GM19467 (cell line): ENCODE data around the gene ARFGAP1.

Experiments
- ATAC-seq: cut with Tn5 transposase; IDR thresholded peaks from one replicate; pipeline ENCODE4 v1.9.1; 2021; ENCODE audit warnings: mild to moderate bottlenecking, moderate library complexity; ENCODE audit not compliant: unreplicated experiment

The ARFGAP1 gene

DNA sequence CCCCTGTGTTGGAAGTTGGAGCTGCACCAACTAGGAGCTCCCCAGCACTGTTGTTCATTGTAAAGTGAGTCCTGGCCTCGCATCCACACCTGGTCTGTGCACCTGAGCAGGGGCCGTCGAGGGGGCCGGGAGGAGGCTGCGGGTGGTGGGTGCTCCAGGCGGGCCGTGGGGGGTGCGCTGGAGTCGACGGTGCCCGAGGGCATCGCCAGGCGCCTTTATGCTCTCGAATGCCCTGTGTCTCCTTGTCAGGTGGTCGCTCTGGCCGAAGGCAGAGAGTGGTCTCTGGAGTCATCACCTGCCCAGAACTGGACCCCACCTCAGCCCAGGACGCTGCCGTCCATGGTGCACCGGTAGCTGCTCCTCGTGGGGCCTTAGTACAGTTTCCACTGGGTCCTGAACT, 4.3 kb downstream of the ARFGAP1 start:
- no peak for ATAC-seq

DNA sequence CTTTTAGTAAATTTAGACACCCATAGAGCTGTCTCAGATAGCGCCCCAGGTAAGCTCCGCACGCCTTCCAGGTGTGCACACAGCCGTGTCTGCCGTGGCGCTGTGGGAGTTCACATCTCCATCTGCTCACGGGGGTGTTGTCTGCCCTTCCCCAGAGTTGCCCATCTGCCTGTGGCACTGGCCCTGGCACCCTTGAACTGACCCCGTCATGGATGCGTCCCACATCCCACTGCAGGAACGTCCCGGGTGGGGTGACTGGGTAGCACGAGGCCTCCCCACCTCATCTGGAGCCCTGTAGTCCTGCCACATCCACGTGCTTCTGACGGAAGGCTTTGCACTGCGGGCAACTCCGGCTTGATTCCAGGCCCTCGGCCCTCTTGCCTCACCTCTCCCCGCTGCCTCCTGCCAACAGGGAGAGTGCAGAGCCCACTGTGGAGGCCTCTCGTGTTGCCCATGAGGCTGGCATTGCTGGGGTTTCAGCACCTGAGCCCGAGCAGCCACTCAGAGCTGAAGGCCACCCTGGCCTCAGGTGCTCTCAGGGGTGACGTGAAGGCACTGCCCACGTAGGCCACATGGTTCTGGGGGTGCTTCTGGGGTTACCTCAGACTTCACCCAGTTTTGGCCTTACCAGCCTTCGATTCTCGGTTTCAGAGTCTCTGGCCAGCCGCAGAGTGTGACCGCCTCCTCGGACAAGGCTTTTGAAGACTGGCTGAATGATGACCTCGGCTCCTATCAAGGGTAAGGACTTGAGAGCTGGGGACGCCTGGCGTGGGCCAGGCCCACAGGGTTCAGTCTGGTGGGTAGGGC, 5.1 kb downstream of the ARFGAP1 start:
- no peak for ATAC-seq

DNA sequence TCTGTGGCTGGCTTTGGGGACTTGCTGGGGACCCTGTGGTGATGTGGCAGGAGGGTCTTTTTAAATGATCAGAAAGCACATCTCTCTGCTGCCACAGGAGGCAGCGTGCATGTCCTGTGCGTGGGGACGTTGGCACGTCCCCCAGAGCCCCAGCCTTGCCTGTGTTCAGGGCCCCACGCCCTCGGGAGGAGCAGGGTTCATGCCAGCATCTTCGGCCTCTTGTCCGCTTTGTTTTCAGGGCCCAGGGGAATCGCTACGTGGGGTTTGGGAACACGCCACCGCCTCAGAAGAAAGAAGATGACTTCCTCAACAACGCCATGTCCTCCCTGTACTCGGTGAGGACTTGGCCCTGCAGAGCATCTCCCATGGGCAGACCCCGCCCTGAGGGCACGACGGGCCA, 6.0 kb downstream of the ARFGAP1 start:
- no peak for ATAC-seq

DNA sequence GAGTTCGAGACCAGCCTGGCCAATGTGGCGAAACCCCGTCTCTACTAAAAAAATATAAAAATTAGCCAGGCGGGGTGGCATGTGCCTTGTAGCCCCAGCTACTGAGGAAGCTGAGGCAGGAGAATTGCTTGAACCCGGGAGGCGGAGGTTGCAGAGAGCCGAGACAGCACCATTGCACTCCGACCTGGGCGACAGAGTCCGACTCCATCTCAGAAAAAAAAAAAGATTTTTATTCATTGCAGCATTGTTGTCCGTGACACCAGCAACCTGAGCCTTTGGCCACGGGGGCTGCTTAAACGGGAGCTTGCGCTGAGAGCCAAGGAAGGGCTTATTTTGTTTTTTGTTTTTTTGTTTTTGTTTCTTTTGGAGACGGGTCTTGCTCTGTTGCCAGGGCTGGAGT, 7.3 kb downstream of the ARFGAP1 start:
- no peak for ATAC-seq

DNA sequence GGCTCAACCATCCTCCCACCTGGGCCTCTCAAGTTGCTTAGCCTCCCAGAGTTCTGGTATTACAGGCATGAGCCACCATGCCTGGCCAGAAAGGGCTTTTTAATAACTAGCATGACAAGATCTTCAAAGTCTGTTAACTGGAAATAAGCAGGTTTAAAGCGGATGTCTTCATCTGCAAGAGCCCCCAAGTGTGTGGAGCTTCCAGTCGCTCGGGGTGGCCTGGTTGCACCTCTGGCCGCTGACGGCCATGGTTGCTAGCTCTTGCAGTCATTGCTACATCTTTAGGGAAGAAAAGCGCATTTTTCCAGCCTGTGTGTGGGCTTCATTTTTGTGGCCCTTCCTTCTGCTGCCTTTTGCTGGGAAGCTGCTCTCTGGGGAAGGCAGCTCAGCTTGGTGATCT, 7.8 kb downstream of the ARFGAP1 start:
- no peak for ATAC-seq

DNA sequence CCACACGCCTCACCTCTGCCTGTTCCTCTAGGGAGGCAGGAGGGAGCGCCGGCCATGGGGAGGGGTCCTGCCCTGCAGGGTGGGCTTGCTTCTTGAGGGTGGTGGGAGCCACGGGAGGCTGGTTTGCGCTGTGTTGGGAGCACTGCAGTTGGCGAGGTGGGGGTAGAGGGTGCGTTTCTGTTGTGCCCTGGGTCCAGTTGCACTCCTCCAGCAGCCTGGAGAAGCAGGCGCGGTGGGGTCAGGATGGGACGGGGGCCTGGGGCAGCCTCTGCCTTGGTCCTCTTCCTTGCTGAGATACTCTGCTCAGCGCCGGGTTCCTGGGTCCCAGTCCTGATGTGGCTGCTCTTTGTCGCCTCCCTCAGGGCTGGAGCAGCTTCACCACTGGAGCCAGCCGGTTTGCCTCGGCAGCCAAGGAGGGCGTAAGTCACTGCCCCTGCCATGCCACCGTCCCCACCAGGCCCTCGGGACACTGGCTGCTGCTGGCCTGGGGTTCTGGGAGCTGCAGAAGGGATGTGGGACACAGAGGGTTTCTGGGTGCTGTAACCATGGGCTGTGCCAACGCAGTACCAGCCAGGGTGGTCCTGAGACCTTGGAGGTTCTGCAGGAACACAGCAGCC, 8.4 kb downstream of the ARFGAP1 start:
- ATAC-seq: no peak

DNA sequence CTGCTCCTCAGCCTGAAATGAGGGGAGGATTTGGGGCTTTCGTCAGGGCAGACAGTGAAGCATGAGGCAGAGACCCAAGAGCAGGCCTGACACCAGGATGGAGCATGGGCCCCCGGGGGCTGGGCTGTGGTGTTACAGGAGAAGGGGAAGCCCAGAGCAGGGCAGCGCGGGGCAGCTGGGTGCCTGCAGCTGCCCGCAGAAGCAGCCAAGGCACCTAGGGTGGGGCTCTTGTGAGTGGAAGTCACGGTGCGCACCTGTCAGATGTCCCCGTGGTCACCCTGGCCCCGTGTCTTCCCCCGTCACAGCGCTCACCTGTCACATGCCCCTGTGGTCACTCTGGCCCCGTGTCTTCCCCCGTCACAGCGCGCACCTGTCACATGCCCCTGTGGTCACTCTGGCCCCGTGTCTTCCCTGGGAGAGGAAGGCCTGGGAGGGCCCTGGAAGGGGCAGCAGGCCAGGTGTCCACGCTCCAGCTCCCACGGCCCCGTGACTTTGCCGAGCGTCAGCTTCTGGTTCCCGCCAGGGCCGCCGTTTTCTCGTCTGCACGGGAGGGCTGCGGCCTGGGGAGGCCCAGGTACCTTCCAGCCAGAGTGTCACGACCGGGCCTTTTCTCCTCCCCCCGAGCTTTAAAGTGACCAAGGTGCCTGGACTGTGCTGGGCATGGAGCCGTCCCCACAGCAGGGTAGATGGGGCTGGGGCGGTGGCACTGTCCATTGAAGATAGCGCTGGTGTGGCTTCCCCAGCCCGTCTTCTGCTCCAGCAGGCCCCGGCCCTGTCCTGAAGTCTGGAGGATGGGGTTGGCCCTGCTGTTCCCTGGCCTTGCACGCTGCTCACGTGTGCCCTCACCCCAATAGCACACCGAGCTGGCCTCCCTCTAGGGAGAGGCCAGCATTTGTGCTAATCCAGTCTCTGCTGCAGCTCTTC, 9.4 kb downstream of the ARFGAP1 start:
- no peak for ATAC-seq

DNA sequence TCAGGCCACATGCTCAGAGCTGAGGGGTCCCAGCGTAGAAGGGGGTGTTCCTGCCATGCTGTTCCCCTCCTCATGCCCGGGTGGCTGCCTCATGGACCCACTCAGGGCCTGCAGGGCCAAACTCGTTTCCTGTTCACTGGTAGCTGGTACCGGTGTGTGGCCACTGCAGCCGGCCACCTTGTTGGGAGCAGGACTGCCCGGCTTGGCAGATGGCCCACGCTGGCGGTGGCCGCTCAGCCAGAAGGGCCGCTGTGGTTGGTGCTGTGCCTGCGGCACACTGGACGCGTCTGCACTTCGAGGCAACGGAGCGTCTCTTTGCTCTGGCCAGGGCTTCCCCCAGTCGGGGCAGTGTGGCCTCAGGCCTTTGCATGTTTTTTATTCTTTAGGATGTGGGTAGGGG, 10.3 kb downstream of the ARFGAP1 start:
- ATAC-seq: no peak

DNA sequence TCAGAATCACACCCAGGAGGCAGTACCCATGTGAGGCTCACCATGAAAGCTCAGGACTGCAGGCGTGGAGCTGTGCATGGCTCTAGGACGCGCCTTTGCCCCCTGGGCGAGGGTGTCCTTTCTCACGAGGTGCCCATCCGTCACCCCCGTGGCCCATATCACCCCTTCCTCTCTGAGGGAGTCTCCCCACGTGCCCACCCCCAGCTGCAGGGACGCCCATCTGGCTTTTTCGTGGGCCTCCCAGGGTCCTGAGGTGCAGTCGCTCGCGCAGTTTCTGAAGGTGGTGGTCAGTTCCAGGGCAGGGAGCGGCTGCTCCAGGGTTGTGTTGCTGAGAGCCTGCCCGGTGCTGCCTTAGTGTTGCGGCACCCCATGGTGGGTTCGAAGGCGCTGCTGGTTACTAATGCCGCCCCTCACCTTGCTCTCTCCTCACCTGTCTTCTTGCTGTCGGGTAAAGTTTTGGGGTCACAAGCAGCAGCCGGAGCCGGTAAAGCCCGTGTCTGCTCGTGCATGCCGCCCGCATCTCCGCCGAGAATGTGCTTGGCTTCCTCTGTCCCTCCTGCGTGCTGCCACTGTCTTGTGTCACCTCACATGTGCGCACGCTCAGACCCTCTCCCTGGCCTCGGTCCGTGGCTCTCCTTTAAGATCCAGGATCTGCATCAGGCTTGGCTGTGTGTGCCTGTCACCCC, 10.9 kb downstream of the ARFGAP1 start:
- no peak for ATAC-seq

DNA sequence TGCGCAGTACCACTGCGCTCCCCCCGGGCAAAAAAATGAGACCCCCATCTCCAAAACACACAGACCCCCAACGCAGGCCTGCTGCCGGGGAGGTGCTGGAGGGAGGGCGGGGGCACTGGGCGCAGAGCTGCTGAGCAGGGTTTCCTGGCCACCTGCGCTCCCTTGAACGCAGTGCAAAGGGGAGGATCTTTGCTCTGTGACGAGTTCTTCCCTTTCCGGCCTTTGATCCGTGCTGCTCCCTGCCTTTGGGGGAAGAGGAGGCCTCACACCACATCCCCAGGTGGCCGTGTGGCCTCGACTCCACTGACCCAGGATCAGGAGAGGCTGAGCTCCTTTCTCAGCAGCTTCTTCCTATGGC, 11.4 kb downstream of the ARFGAP1 start:
- ATAC-seq: no peak

DNA sequence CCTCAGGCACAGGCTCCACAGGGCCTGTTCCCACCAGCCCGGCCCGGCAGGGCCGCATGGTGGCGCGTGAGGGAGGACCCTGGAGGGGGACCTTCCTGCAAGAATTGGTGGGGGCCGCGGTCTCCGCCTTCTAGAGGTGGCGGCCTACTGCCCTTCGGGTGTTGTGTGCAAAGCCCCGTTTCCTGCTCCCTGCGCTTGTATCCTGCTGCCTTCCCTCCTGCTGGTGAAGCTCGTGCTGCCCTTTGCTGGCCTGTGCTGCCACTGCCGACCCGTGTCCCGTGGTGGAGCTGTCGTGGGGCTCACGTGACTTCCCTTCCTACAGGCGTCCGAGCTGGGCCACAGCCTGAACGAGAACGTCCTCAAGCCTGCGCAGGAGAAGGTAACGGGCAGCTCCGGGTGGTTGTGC, 11.9 kb downstream of the ARFGAP1 start:
- ATAC-seq: no peak

DNA sequence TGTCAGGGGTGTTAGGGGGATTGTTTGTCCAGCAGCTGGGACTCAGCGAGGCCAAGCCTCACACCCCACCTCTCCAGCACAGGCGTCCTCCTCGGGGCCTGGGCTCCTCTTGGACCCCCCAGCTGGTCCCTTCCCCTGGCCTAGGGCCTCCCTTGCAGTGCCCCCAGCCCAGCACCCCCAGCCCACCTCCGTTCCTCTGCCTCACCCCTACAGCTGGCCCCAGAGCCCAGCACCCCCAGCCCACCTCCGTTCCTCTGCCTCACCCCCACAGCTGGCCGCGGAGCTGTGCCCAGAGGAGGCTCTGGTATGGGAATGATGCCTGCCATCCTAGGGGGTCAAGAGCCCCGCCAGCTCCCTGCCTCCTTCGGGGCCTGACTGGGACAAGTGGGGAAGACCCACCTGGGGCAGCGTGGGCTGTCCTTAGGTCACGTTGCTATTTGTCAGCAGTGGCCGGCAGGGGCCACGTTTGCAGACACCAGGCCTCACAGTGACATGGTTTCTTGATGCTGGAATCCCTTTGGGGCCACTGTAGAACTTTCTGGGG, 12.4 kb downstream of the ARFGAP1 start:
- no peak for ATAC-seq

DNA sequence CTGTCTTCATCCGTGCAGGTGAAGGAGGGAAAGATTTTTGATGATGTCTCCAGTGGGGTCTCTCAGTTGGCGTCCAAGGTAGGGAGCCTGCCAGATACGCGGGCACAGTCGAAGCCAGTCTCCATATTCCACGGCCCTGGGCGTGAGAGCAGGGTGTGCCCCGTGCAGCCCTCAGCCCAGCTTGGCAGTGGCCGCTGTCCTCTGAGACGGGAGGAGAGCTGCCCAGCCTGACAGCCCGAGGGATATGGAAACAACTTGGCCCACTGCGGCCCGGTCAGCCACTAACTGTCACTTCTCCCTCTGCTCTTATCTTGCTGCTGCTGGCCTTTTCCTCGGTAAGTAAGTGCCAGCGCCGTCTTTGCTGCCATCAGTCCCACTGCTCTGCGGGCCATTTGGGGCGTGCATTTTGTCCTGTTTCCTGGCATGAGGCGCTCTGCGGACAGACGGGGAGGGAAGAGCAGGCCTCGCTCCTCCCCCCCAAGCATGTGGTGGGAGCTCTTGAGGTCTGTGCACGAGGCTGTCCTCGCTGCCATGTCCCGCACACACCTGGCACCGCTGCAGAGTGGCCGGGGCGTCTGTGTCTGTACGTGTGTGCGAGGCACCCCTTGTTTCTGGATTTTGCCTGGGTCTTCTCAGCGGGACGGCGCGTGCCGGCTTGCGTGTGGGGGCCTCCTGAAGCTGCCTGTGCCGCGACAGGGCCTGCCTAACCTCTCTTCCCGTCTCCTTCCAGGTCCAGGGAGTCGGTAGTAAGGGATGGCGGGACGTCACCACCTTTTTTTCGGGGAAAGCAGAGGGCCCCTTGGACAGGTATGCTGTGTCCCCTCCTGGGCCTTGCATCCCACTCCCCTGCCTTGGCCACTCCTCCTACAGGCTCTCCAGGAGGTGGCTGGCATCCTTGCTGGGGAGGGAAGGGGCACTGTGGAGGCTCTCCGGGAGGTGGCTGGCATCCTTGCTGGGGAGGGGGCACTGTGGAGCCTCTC, 13.3 kb downstream of the ARFGAP1 start:
- ATAC-seq: no peak

DNA sequence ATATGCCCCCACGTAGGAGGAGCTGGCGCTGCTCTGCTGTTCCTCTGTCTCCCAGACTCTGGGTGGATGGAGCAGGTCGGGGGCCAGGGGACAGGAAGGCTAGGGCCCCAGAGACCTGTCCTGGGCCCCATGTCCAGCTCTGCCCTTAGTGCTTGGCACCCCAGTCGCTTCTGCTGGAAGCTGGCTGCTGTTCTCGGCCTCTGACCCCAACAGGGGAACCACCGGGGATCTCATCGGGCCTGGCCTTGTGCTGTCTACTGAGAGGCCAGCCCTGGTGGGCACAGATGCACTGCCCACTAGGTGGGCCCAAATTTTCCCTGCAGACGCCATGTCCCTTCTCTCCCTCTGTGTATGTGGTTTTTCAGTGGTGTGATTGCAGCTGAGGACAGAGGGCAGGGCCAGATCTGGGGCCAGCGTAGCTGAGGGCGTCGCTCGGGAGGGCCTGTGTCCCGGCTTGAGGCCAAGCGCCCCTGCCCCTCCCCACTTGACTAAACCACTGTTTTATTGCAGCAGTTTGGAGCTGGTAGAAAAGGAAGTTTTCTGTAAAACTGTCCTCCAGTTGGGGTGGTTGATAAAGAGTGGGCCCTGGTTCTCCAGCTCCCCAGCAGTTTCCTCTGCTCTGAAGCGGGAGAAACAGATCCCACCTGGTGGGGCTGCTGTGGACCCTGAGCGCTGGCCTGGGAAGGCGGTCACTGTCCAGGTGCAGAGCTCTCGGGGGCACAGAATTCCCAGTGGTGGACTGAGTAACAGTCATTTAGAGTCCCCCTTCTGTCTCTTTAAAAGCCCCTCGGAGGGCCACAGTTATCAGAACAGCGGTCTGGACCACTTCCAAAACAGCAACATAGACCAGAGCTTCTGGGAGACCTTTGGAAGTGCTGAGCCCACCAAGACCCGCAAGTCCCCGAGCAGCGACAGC, 14.4 kb downstream of the ARFGAP1 start:
- ATAC-seq: no peak

DNA sequence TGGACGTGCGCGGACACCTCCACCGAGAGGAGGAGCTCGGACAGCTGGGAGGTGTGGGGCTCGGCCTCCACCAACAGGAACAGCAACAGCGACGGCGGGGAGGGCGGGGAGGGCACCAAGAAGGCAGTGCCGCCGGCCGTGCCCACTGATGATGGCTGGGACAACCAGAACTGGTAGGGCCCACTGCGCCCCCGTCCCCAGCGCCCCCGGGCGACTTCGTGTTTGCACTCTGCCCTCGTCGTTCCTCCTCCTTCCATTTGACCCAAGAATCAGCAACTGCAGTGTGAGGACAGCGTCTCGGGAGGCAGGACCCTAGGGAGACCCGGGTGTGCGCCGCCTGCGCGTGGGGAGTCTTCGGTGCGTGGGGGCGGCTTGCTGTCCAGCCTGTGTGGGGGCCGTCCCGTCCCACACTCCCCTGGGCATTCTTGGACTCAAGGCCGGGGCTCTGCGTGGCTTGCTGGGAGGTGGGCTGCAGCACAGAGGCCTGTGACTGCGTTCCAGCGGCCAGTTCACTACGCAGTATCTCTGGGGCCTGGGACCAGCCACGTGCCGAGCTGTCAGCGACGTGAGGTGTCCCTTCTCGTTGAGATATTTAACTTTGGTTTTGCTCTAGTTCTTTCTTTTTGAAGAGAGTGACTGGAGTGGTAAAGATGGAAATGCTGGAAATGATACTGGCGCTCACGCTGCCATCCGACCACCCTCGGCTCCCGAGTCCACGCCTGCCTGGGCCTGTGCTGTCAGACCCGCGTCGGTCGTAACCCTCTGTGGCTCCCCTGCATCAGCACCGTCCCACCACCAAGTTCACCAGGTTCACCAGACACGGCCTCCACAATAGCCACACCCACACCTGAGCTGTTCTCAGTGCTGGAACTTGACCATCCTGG, 15.3 kb downstream of the ARFGAP1 start:
- ATAC-seq: no peak

DNA sequence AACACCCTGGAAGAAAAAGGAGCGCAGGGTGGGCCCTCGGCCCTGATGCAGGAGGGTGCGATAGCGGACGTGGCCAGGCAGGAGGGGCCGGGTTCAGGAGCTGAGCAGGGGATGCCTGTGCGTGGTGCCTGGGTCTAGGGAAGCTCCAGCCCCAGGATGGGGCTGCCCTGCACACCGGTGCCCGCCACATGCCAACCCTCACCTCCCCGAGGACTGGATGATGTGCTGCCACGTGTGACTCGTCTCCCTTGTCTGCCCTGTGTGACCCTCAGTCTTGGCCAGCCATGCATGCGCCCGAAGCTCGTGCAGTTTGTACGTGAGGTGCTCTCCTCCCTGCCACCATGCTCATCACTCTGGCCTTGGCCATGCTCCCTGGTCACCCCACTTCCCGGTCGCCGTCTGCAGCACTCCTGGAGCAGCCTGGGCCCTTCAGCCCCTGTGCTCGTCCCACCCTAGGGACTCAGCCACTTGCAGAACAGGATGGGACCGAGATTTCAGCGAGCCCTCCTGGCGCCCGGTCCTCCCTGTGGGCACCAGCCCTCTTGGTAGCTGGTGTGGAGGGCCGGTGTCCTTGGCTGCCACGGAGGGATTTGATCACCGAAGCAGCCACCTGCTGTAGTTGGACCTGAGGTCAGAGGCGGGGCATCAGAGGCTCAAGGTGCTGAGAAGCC, 16.1 kb downstream of the ARFGAP1 start:
- no peak for ATAC-seq
